Muscle layer of colon (tissue), 2 donors: ENCODE data around the gene STAB1.

Experiments
- H3K27ac ChIP-seq: one replicate; pipeline ENCODE4 v1.7.0; 2013; ENCODE audit warnings: low read depth, mild to moderate bottlenecking, low read length, moderate library complexity
- H3K27me3 ChIP-seq, 2 donors: one replicate each; pipeline ENCODE4 v1.7.0; 2013; ENCODE audit warnings: low read length in 2 of 2, mild to moderate bottlenecking in 2 of 2; ENCODE audit not compliant: insufficient read depth in 2 of 2, control insufficient read depth in 1 of 2
- H3K36me3 ChIP-seq: one replicate; pipeline ENCODE4 v1.7.0; 2013; ENCODE audit warnings: mild to moderate bottlenecking, low read length; ENCODE audit not compliant: insufficient read depth
- H3K4me1 ChIP-seq: one replicate; pipeline ENCODE4 v1.7.0; 2013; ENCODE audit warnings: mild to moderate bottlenecking, low read length; ENCODE audit not compliant: insufficient read depth
- H3K4me3 ChIP-seq, 2 donors: one replicate each; pipeline ENCODE4 v1.7.0; 2013; ENCODE audit warnings: low read length in 2 of 2, low read depth in 1 of 2, mild to moderate bottlenecking in 1 of 2, moderate library complexity in 1 of 2
- H3K9ac ChIP-seq: one replicate; pipeline ENCODE4 v1.7.0; 2013; ENCODE audit warnings: low read length
- H3K9me3 ChIP-seq: one replicate; pipeline ENCODE4 v1.7.0; 2013; ENCODE audit warnings: mild to moderate bottlenecking, low read length
- donor health status: abdominal sarcoma.
- donor health status: Adenocarcinoma of cecum.

STAB1 gene

GRCh38 chr3:52557011-52557960 lies 62.1 kb downstream of the STAB1 start:
- H3K9me3 ChIP-seq: no peaks in the 10 kb centered on the region
- H3K27me3 ChIP-seq: no peaks in the 10 kb centered on the region
- no peak overlapping the region for H3K27ac ChIP-seq
- no peaks in the 10 kb centered on the region for H3K4me1 ChIP-seq
- H3K36me3 ChIP-seq: peaks cover 59% of the 10 kb centered on the region
- no peak overlapping the region for H3K4me3 ChIP-seq
- H3K9ac ChIP-seq: no peak overlapping the region

GRCh38 chr3:52558436-52558835 lies 63.3 kb downstream of the STAB1 start:
- Histone ChIP-seq H3K27me3 (no peaks in the 10 kb centered on the region), H3K4me3 (no peak overlapping the region), H3K27ac (no peak overlapping the region), H3K36me3 (peaks cover 51% of the 10 kb centered on the region), H3K9ac (no peak overlapping the region), H3K9me3 (no peaks in the 10 kb centered on the region), H3K4me1 (no peaks in the 10 kb centered on the region)

- Histone ChIP-seq H3K4me1 (no peaks in the 10 kb centered on the region), H3K36me3 (peaks cover 41% of the 10 kb centered on the region), H3K27me3 (no peaks in the 10 kb centered on the region), H3K9ac (no peak overlapping the region), H3K9me3 (no peaks in the 10 kb centered on the region), H3K4me3 (no peak overlapping the region), H3K27ac (no peak overlapping the region)
Measured at GRCh38 chr3:52561028-52561747, 66.0 kb downstream of the STAB1 start.

- no peak overlapping the region for H3K4me3 ChIP-seq
- H3K9ac ChIP-seq: no peak overlapping the region
- no peak overlapping the region for H3K27ac ChIP-seq
- no peaks in the 10 kb centered on the region for H3K9me3 ChIP-seq
- no peaks in the 10 kb centered on the region for H3K27me3 ChIP-seq
- no peaks in the 10 kb centered on the region for H3K4me1 ChIP-seq
- H3K36me3 ChIP-seq: peaks cover 30% of the 10 kb centered on the region
Measured at GRCh38 chr3:52563984-52564383, 68.8 kb downstream of the STAB1 start.

- H3K4me1 ChIP-seq: no peaks in the 10 kb centered on the region
- no peaks in the 10 kb centered on the region for H3K9me3 ChIP-seq
- no peak overlapping the region for H3K27ac ChIP-seq
- H3K36me3 ChIP-seq: peaks cover 5% of the 10 kb centered on the region
- no peak overlapping the region for H3K4me3 ChIP-seq
- no peak overlapping the region for H3K9ac ChIP-seq
- no peaks in the 10 kb centered on the region for H3K27me3 ChIP-seq
Measured at GRCh38 chr3:52568069-52568468, 72.9 kb downstream of the STAB1 start.

DNA sequence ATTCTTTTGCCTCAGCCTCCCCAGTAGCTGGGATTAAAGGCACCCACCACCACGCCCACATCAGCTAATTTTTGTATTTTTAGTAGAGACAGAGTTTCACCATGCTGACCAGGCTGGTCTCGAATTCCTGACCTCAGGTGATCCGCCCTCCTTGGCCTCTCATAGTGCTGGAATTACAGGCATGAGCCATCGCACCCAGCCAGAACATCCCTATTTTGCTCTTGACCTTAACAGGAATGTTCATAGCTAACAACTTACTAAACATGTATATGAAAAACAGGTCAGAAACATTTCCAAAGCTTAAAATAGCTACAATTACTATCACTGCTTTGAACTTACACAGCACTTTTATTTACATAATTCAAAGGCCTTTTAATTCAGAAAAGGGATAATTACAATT lies 74.9 kb downstream of the STAB1 start:
- H3K4me1 ChIP-seq: no peaks in the 10 kb centered on the region
- peaks cover 12% of the 10 kb centered on the region for H3K36me3 ChIP-seq
- H3K27ac ChIP-seq: no peak overlapping the region
- no peak overlapping the region for H3K4me3 ChIP-seq
- no peaks in the 10 kb centered on the region for H3K9me3 ChIP-seq
- no peak overlapping the region for H3K9ac ChIP-seq
- H3K27me3 ChIP-seq: no peaks in the 10 kb centered on the region

- H3K4me1 ChIP-seq: no peaks in the 10 kb centered on the region
- no peak overlapping the region for H3K9ac ChIP-seq
- H3K36me3 ChIP-seq: peaks cover 10% of the 10 kb centered on the region
Measured at GRCh38 chr3:52572221-52572620, 77.1 kb downstream of the STAB1 start.

More at GRCh38 chr3:52572221-52572620, 77.1 kb downstream of the STAB1 start:
- Histone ChIP-seq H3K4me3 (no peak overlapping the region), H3K9me3 (no peaks in the 10 kb centered on the region), H3K27me3 (no peaks in the 10 kb centered on the region), H3K27ac (no peak overlapping the region)
